ENCODE data around the gene PLXNA4.

DNA sequence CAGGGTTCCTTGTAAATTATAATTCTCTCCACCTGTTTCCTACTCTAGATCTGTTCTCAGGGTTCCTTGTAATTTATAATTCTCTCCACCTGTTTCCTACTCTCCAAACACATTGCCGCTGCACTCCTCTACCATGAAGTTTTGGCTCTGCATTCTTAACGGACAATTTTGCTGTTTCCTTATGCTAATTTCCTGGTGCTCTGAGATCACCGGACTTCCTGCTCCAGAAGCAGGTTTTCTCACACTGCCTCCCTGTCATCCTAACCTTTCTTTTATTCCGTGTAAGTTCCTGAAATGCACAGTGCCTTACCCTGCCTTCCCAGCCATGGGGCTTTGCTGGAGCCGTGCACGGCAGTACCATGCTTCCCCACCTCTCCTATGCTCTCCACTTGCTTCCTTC lies 256.8 kb downstream of the PLXNA4 start:
- TF ChIP-seq EZH2 (IDR thresholded peaks at IDR 0.05; ENCODE audit: insufficient read depth, low read length) = no peak
- TF ChIP-seq, protein P1, sequence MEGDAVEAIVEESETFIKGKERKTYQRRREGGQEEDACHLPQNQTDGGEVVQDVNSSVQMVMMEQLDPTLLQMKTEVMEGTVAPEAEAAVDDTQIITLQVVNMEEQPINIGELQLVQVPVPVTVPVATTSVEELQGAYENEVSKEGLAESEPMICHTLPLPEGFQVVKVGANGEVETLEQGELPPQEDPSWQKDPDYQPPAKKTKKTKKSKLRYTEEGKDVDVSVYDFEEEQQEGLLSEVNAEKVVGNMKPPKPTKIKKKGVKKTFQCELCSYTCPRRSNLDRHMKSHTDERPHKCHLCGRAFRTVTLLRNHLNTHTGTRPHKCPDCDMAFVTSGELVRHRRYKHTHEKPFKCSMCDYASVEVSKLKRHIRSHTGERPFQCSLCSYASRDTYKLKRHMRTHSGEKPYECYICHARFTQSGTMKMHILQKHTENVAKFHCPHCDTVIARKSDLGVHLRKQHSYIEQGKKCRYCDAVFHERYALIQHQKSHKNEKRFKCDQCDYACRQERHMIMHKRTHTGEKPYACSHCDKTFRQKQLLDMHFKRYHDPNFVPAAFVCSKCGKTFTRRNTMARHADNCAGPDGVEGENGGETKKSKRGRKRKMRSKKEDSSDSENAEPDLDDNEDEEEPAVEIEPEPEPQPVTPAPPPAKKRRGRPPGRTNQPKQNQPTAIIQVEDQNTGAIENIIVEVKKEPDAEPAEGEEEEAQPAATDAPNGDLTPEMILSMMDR (IDR thresholded peaks at IDR 0.05; ENCODE audit: insufficient read depth, low read depth, low read length) = no peak

Data from astrocyte (in vitro differentiated cells and primary cell).